ENCODE measurements around the gene PLCL2.

The PLCL2 gene

GRCh38 chr3:16912400-16913263, 27.9 kb downstream of the PLCL2 start:
- in situ Hi-C loops (cut with MboI; ENCODE audit: low sequenced_read_pairs): no loop called here

GRCh38 chr3:16913264-16913580, 28.5 kb downstream of the PLCL2 start:
- in situ Hi-C loops (cut with MboI; ENCODE audit: low sequenced_read_pairs): no loop called here

GRCh38 chr3:16916840-16917239, 32.1 kb downstream of the PLCL2 start:
- in situ Hi-C loops (cut with MboI; ENCODE audit: low sequenced_read_pairs): no loop called here

- in situ Hi-C loops (cut with MboI; ENCODE audit: low sequenced_read_pairs): no loop called here
These were observed 32.6 kb downstream of the PLCL2 start for GRCh38 chr3:16917256-16917935.

- in situ Hi-C loops (cut with MboI; ENCODE audit: low sequenced_read_pairs): no loop called here
These were observed 33.4 kb downstream of the PLCL2 start for GRCh38 chr3:16917980-16918682.

GRCh38 chr3:16918683-16919025, 33.9 kb downstream of the PLCL2 start:
- in situ Hi-C loops (cut with MboI; ENCODE audit: low sequenced_read_pairs): no loop called here

GRCh38 chr3:16923112-16923511, 38.4 kb downstream of the PLCL2 start:
- in situ Hi-C loops (cut with MboI; ENCODE audit: low sequenced_read_pairs): no loop called here

GRCh38 chr3:16927485-16927884, 42.7 kb downstream of the PLCL2 start:
- in situ Hi-C loops (cut with MboI; ENCODE audit: low sequenced_read_pairs): no loop called here

- in situ Hi-C loops (cut with MboI; ENCODE audit: low sequenced_read_pairs): no loop called here
These were observed 43.8 kb downstream of the PLCL2 start for GRCh38 chr3:16928386-16929132.

GRCh38 chr3:16929311-16929710, 44.6 kb downstream of the PLCL2 start:
- in situ Hi-C loops (cut with MboI; ENCODE audit: low sequenced_read_pairs): no loop called here

- in situ Hi-C loops (cut with MboI; ENCODE audit: low sequenced_read_pairs): no loop called here
These were observed 48.1 kb downstream of the PLCL2 start for GRCh38 chr3:16932877-16933276.

- in situ Hi-C loops (cut with MboI; ENCODE audit: low sequenced_read_pairs): no loop called here
These were observed 51.0 kb downstream of the PLCL2 start for GRCh38 chr3:16935781-16936180.

- in situ Hi-C loops (cut with MboI; ENCODE audit: low sequenced_read_pairs): no loop called here
These were observed 51.5 kb downstream of the PLCL2 start for GRCh38 chr3:16936233-16936632.

GRCh38 chr3:16936676-16937230, 52.0 kb downstream of the PLCL2 start:
- in situ Hi-C loops (cut with MboI; ENCODE audit: low sequenced_read_pairs): no loop called here

GRCh38 chr3:16937326-16937845, 52.6 kb downstream of the PLCL2 start:
- in situ Hi-C loops (cut with MboI; ENCODE audit: low sequenced_read_pairs): no loop called here

- in situ Hi-C loops (cut with MboI; ENCODE audit: low sequenced_read_pairs): no loop called here
These were observed 56.3 kb downstream of the PLCL2 start for GRCh38 chr3:16940769-16941700.

- in situ Hi-C loops (cut with MboI; ENCODE audit: low sequenced_read_pairs): no loop called here
These were observed 58.2 kb downstream of the PLCL2 start for GRCh38 chr3:16942955-16943354.

GRCh38 chr3:16943857-16944256, 59.1 kb downstream of the PLCL2 start:
- in situ Hi-C loops (cut with MboI; ENCODE audit: low sequenced_read_pairs): no loop called here

- in situ Hi-C loops (cut with MboI; ENCODE audit: low sequenced_read_pairs): no loop called here
These were observed 59.6 kb downstream of the PLCL2 start for GRCh38 chr3:16944356-16944755.

GRCh38 chr3:16945330-16945729, 60.6 kb downstream of the PLCL2 start:
- in situ Hi-C loops (cut with MboI; ENCODE audit: low sequenced_read_pairs): no loop called here

Measured in HL-60/S4 treated with retinoic acid at 250 ng/mL for 4 days and 3 days (cell line).